NCI-H345 (cell line): ENCODE results near the gene OSCP1.
"Not testable (repeated sequence)": the region's sequence is repeated elsewhere in the genome, so short reads cannot be mapped to it uniquely, and the experiment has no call there.

Experiments
- DNase-seq: peaks from one replicate; lab custom pipeline; 2025; lab: John Stamatoyannopoulos, UW

The OSCP1 gene, protein sequence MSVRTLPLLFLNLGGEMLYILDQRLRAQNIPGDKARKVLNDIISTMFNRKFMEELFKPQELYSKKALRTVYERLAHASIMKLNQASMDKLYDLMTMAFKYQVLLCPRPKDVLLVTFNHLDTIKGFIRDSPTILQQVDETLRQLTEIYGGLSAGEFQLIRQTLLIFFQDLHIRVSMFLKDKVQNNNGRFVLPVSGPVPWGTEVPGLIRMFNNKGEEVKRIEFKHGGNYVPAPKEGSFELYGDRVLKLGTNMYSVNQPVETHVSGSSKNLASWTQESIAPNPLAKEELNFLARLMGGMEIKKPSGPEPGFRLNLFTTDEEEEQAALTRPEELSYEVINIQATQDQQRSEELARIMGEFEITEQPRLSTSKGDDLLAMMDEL

DNA sequence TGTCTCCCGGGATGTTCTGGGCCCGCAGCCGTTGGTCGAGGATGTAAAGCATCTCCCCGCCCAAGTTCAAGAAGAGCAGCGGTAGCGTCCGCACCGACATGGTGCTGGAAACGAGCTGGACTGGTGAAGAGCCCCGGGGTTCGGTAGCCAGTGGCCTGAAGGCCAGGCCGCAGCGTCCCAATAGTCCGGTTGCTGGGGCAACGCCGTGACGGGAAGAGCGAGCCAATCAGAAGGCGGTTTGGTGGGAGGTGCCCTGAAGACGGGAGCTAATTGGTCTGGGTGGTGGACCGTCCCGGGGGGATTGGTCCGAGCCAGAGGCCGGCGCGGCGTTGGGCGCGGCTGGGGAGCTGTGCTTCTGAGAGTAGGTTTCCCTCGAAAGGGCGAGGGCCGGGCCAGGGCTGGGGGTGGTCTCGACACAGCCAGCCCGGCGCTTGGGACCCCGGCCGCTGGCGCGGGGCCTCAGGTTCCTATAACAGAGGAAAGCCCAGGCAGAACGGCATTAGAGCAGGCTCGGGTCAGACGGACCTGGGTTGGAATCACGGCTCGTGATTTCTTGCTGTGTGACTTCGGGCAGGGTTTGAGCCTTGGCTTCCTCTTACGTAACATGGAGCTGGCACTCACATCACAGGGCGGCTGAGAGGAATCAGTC lies at the start of gene OSCP1:
TSS of gene OSCP1 (minus strand) at position 182 of the 649 bp plus-strand sequence. CDS start at position 100, 82 bp downstream.
- DNase-seq: peak; percentile 94

DNA sequence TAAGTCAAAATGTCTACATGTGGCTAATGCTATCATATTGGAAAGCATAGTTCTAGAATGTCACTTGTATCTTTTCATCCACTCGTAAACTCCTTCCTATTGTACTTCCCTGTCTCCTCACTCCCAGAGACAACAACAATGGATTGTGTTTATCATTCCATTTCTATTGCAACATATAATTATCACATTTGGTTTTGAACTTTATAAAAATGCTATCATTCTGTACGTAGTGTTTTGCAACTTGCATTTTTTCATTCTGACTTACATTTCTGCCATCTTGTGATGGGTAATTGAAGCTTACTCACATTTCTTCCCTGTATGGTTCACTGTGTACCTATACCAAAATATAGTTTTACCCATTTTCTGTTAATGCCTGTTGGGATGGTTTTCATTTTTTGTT lies 47.0 kb upstream of the OSCP1 start:
- DNase-seq: no peak

DNA sequence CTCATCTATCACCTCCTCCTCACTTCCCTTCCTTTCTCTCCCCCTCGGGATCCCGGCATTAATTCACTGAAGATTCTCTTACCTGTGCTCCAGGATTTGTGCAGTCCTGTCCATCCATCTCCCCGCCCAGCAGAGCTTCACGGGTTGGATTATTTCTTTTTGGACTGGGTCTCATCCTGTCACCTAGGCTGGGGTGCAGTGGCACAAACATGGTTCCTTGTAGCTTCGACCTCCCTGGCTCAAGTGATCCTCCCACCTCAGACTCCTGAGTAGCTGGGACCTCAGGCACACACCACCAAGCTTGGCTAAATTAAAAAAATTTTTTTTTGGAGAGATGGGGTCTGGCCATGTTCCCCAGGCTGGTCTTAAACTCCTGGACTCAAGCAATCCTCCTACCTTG lies 44.7 kb upstream of the OSCP1 start:
- no peak for DNase-seq

DNA sequence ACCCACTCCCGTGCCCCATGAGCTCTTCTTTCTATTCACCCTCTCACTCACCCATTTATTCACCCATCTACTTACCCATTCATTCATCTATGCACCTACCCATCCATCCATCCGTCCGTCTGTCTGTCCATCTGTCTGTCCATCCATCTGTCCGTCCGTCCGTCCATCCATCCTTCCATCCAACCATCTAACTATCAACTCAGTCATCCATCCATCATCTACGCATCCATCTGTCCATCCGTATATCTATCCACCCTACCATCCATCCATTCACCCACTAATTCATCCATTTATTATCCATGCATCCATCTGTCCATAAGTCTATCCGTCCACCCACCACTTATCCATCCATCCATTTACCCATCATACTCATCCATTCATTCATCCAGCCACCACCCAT lies 43.3 kb upstream of the OSCP1 start:
- no peak for DNase-seq

DNA sequence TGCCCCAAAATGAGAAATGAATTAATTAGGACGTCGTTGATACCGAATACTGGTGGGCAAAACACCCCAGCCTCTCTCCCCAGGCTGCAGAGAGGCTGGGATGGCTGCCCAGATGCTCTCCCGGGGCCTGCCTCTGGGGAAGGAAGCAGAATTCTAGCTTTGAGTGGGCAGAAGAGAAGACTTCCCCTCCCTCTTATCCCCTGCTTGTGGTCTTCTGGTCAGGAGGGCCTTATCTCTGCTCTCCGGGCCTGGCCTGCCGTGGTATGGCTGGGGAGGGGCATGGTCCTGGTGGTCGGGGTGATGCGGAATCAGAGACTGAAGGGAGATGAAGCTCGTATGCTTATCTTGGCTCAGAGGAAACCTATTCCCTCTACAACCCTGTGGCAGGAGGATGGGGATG lies 42.2 kb upstream of the OSCP1 start:
- DNase-seq: no peak

DNA sequence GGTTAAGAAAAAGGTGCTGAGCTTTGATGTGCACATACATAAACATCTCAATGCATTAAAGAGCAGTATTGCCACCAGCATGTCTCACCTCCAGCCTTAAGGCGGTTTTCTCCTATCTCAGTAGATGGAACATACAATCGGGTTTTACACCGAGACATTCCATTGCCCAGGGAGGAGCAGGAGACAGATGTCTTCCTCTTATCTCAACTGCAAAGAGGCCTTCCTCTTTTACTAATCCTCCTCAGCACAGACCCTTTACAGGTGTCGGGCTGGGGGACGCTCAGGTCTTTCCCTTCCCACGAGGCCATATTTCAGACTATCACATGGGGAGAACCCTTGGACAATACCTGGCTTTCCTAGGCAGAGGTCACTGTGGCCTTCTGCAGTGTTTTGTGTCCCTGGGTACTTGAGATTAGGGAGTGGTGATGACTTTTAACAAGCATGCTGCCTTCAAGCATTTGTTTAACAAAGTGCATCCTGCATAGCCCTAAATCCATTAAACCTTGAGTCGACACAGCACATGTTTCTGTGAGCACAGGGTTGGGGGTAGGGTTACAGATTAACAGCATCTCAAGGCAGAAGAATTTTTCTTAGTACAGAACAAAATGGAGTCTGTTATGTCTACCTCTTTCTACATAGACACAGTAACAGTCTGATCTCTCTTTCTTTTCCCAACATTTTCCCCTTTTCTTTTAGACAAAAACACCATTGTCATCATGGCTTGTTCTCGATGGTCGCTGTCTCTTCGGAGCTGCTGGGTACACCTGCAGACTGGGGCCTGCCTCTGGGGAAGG lies 39.2 kb upstream of the OSCP1 start:
- not testable (repeated sequence) for DNase-seq

DNA sequence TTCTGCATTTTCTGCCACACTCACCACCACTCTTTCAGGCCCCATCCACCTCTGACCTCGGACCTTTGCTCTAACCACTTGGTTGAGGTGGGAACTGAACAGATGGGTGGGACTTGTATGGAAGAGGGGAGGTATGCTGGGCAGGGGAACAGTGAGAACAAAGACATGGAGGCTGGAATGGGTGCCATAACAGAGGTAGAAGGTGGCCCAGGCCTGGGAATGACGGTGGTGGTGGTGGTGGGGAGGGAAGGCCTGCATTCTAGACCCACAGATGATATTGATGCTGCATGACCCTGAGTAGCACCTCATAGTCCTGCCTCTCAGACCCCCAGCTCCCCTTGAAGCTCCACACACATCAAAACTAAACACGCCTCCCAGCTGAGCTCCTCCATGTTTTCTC lies 37.7 kb upstream of the OSCP1 start:
- no peak for DNase-seq

DNA sequence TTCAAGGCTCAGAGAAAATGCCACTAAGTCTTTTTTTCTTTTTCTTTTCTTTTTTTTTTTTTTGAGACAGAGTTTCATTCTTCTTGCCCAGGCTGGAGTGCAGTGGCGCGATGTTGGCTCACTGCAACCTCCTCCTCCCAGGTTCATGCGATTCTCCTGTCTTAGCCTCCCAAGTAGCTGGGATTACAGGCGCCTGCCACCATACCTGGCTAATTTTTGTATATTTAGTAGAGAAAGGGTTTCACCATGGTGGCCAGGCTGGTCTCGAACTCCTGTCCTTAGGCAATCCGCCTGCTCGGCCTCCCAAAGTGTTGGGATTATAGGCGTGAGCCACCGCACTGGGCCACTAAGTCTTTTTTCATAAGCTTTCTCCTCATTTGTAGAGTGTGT lies 37.1 kb upstream of the OSCP1 start:
- DNase-seq: not testable (repeated sequence)

DNA sequence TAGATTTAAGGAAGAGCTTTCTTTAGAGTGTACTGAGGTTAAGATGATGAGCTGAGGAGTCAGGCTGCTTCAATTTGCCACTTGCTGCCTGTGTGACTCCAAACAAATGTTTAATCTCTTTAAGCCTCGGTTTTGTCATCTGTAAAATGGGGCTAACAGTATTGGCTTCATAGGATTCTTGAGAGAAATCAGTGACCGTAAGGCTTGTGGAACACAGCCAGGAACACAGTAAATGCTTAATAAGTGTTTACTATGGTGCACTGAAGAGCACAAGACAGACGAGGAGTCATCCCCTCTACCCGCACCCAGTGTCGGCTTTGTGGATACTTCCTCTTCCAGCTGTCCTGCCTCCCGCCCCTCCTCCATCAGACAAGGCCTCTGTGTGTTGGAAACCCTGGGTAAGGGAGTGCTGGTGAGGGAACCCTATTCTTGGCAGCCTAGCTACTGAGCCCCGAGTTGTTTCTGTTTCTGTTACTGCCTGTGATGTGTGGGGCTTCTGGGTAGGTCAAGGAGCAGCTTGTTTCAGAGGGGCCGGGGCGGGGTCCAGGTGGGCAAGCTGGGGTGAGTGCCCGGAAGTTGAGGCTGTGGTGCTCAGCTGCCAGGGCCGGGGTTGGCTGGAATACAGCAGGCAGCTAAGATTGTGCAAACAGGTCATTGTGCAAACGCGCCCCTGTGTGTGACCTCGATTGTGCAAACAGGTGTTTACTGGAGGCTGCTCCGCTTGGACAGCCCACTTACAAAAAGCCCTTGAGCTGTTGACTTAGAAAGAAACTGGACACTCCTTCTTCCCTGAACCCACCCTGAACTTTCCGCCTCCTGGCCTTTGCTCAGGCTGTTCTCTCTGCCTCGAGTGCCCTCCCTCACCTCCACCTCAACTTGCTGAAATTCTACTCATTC lies 36.4 kb upstream of the OSCP1 start:
- no peak for DNase-seq

DNA sequence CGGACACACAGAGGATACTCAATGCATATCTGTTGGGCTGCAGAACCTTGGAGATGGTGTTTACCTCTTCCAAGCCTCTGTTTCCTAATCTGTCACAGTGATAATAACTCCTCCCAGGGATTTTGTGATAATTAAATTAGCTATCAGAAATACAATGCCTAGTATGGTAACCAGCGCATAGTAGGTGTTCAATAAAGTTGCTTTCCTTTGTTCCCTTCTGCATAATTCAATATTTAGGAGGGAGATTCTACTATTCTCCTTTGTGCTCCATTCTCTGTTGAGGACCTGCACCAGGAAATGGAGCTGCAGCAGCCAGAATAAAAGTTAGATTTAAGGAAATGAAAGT lies 35.8 kb upstream of the OSCP1 start:
- no peak for DNase-seq

DNA sequence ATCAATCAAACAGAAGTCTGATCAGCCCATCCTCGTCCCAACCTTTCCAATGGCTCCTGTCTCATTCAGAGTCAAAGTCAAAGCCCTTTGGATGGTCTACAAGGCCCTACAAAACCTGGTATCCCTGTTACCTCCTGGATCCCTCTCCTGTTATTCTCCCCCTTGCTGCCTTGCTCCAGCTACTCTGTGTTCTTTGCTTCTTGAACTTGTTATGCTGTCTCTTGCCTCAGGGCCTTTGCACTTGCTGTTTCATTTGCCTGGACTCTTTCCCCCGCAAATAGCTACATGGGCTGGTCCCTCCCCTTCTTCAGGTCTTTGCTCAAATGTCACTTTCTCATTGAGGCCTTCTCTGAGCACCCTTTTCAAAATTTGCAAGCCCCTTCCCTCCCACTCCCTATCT lies 33.8 kb upstream of the OSCP1 start:
- no peak for DNase-seq

DNA sequence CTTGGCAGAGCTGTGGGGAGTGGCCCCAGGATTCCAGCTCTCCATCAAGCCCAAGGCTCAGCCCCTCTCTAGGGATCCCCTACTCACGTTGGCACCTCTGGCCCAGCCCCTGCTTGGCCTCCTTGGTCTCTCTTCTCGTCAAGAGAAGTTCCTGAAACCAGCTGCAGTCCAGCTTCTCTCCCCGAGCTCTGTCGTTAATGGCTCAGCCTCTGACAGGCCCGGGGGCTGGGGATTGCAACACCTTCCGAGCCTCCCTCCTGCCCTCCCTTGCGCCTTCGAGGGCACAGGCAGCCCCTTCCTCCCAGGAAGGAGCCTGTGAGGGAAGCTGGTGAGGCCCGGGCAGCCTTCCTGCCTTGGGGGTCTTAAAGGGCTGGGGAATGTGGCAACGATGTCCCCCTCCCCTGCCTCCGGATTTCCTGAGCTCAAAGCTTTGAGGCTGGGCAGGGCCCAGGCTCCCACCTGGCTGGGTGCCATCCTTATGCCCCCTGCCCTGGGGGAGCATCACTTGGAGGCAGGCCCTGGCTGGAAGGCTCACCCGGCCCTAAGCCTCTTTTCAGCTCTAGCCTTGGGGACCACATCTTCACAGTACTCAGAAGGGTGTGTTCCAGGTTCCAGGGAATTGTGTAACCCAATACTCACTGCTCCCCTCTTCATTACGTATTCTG lies 32.6 kb upstream of the OSCP1 start, which contains the start of gene CSF3R:
TSS of gene CSF3R (minus strand) at position 190 of the 665 bp plus-strand sequence. CDS start 3,417 bp downstream, outside the sequence.
- DNase-seq: no peak

DNA sequence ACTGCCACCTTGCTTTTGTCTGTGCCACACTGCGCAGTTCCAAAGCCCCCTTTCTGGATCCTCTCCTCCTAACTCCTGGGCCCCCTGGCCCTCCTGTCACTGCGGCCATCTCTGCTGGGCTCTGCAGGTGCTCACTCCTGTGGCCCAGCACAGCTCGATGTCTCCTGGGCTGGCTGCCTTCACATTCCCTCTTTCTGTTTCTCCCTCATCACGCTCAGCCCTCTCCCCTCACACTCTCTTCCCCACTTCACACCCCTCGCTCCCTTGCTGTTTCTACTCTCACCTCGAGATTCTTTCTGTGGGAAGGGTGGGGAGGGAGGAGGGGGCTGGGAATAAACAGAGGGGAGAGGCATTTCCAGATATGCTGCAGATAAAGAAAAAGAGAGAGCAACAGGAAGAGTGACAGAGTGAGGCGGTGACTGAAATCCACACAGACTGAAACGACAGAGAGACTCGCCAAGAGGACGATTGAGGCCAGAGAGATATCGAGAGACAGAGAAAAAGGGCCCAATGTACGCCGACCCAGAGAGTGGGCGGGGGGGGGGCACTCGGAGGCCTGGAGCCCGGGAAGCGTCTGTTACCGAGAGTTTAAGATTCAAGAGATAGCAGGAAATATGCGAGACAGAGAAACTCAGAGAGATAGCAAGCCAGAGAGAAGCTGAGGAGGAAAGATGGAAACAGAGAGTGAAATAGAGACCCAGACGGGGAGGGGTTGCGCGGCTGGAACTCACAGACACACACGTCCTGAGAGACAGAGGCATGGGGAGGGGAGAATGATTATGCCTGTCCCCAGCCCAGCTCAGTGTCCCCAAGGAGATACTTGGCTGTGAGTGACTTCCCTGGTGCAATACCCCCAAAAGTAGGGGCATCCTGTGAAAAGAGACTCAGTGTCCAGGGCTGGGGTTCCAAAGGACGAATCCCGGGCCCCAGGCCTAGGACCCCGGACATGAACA lies 31.8 kb upstream of the OSCP1 start:
- no peak for DNase-seq

DNA sequence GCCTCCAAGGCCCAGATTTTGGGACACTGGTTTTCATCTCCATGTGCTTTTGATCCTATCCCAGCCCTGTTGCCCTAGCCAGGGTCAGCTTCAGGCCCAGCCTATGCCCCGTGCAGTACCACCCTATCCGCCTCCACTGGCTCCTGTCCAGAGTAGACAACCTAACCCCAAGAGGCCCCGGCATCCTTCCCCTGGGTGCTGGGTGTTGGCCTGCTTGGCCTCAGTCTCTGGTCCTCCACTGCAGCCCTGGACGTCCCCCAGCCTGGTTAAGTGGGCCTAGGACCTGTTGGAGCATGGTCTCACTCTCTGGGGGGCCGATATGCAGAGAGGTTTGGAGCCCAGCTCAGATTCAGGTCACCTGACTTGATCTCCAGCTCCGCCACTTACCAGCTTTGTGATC lies 30.8 kb upstream of the OSCP1 start:
- no peak for DNase-seq

DNA sequence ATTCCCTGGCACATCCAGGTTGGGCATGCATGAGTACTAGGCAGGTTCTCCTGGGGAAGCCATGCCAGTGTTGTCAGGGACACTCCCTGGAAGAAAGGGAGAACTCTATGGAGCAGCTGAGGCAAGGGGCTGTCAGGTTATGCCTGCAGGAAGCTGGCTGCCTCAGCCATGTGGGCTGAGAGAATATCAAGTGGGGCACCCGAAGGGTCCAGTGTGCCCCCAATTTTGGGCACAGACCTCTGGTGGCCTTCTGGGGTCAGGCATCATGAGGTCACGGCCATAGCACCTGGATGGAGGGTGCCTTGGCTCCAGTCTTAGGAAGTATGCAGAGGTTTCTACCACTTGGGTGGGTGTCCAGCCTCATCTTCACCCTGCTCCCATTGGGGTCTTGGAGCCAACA lies 29.9 kb upstream of the OSCP1 start:
- DNase-seq: no peak

DNA sequence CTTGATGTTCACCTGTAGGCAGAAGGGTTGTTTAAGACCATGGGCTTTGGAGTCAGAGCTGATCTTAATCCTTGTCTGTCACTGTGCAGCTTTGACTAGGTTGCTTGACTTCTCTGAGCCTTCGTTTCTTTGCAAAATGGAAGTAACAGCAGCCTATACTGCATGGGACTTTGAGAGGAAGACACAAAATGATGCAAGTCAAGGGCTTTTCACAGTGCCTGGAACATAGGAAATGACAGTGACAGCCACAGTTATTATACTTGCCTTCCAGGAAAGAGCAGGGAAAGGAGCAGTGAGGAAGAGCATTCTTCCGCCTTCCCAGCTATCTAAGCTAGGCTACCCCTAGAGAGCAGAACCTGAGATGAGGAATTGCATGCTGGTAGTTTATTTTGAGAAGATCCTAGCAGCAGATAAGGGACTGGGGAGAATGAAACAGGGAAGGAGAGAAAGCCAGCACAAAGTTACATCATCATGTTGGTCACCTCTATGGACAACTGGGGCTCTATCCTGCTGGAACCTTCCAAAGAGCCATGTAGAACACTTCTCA lies 29.3 kb upstream of the OSCP1 start:
- no peak for DNase-seq

DNA sequence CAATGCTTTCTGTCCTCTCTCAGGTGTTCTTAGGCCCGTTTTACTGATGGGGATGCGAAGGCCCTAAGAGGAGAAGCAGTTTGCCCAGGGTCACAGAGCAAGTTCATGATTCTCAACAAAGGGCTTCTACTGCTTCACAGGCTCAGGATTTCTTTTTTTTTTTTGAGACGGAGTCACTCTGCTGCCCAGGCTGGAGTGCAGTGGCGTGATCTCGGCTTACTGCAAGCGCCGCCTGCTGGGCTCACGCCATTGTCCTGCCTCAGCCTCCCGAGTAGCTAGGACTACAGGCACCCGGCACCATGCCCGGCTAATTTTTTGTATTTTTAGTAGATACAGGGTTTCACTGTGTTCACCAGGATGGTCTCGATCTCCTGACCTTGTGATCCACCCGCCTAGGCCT lies 27.4 kb upstream of the OSCP1 start:
- not testable (repeated sequence) for DNase-seq

DNA sequence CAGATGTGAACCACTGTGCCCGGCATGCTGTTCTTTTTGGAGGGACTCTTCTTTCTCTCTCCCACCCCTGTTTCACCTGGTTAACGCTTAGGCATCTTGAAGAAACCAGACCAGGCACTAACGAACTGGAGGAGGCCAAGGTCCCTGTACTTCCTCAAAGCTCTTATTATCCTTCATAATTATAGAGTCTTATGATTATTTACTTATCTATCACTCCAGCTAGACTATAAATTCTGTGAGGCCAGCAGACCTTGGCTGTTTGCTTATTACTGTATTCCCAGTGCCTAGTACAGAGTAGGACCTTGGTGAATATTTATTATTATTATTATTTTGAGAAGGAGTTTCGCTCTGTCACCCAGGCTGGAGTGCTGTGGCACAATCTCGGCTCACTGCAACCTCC lies 26.7 kb upstream of the OSCP1 start:
- no peak for DNase-seq

DNA sequence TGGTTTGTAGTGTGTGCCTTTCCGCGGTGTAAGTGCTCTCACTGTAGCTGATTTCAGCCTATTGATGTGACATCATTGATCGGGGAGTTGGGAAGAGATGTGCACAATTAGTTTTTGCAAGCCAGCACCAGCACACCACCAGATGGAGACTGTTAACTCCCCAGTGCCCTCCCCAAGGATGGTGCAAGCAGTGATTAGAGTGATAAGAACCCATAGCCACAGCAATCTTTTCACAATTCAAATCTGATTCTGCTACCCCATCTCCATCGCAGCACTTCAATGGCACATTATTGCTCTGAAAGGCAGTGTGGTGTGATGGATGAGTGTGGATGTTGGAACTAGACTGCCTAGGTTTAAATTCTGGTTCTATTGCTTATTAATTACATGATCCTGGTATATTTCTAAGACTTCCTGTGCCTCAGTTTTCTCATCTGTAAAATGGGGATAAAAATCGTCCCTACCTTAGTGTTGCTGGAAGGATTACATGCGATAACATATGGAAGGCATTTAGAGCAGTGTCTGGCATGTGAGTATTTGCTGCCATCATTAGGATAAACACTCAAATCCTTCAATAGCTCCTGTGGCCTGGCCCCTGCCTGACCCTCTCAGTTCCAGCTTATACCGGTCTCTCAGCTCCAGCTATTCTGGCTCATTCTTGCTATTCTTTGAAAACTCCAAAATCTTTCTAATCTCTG lies 25.8 kb upstream of the OSCP1 start:
- DNase-seq: no peak
